BE2C (cell line): ENCODE measurements around the gene TIMM50.

Experiments
- DNase-seq: peaks from one replicate; pipeline ENCODE4 v3.0.0-alpha.2; 2020
- H3K27me3 ChIP-seq: fragments of 250-450 bp; sonication (Bioruptor Pico); 2 replicates; pipeline ENCODE4 v1.5.1; 2020; ENCODE audit warnings: mild to moderate bottlenecking
- H3K36me3 ChIP-seq: fragments of 250-450 bp; sonication (Bioruptor Pico); 2 replicates; pipeline ENCODE4 v1.5.1; 2020; ENCODE audit warnings: mild to moderate bottlenecking
- H3K4me1 ChIP-seq: fragments of 250-450 bp; sonication (Bioruptor Pico); 2 replicates; pipeline ENCODE4 v1.5.1; 2020
- H3K4me3 ChIP-seq: 2 replicates; pipeline ENCODE4 v1.5.1; 2011; ENCODE audit warnings: low read depth, low read length
- H3K9me3 ChIP-seq: fragments of 250-450 bp; sonication (Bioruptor Pico); 2 replicates; pipeline ENCODE4 v1.5.1; 2020
- TF ChIP-seq, protein P1 (sequence below): IDR thresholded peaks from 2 replicates; pipeline ENCODE4 v1.5.1; 2012; ENCODE audit warnings: mild to moderate bottlenecking, low read depth, low read length

TIMM50 gene

DNA sequence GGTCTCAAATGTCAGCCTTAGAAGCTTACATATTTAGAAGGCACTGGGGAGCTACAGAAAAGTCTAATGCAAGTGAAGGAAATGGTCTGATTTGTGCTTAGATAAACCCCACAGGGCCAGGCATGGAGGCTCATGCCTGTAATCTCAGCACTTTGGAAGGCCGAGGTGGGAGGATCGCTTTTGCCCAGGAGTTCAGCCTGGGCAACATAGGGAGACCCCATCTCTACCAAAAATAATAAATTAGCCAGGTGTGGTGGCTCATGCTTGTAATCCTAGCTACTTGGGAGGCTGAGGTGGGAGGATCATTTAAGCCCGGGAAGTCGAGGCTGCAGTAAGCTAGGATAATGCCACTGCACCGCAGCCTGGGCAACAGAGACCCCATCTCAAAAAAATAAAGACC is 15.4 kb downstream of the TIMM50 start:
- TF ChIP-seq, protein P1, sequence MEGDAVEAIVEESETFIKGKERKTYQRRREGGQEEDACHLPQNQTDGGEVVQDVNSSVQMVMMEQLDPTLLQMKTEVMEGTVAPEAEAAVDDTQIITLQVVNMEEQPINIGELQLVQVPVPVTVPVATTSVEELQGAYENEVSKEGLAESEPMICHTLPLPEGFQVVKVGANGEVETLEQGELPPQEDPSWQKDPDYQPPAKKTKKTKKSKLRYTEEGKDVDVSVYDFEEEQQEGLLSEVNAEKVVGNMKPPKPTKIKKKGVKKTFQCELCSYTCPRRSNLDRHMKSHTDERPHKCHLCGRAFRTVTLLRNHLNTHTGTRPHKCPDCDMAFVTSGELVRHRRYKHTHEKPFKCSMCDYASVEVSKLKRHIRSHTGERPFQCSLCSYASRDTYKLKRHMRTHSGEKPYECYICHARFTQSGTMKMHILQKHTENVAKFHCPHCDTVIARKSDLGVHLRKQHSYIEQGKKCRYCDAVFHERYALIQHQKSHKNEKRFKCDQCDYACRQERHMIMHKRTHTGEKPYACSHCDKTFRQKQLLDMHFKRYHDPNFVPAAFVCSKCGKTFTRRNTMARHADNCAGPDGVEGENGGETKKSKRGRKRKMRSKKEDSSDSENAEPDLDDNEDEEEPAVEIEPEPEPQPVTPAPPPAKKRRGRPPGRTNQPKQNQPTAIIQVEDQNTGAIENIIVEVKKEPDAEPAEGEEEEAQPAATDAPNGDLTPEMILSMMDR = no peak
- Histone ChIP-seq H3K4me1 (0 out of 2 replicates have a peak, but pooled peaks cover 5% of the 10 kb centered on the region), H3K9me3 (no peaks in the 10 kb centered on the region), H3K27me3 (no peaks in the 10 kb centered on the region), H3K36me3 (peaks cover 9% of the 10 kb centered on the region), H3K4me3 (no peak overlapping the region)
- DNase-seq = no peak

DNA sequence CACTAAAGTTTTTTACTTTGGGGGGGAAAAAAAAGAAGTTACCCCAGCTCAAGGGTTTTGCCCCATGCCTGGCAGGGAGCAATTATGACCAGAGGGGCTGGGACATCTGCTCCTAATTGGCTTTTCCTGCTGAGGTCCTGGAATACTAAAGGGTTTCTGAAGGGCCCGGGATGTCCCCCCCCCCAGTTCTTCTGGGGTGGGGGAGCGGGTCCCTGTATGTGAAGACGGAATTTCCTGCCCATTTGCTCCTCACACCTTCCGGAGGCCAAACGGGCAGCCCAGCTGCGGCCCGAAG is 17.0 kb downstream of the TIMM50 start:
- H3K4me3 ChIP-seq = peak overlapping the region; percentile 76

DNA sequence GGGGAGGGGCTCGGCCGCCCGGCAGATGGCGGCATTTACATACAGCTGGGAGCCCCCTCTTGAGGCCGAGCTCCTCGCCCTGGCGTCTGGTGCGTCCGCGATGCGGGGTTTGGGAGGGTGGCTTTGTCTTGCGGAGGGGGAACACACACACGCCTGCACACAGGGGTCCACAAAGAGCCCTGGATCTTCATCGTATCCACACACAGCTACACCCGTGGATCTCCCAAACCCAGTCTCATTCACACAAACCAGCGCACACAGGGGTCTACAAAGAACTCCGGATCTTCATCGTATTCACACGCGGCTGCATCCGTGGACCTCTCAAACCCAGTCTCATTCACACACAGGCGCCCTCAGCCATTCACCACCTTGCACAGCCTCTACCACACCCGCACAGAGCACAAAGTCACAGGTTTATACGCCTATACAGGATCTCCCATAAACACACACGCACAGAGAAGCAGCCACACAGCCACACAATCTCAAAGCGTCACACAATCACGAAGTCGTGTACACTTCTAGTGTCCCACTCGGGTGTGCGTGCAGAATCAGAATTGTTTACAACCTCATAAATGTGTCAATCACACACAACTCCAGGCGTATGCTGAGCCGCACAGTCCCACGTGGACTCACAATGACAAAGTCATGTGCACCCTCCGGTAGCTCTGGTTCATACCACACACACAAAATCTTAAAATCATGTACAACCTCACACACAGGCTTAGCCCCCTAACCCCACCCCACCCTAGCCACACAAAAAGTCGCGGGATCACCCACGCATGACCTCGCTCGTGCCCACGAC is 17.6 kb downstream of the TIMM50 start:
- H3K9me3 ChIP-seq = no peaks in the 10 kb centered on the region
- peak overlapping the region; percentile 76 for H3K4me3 ChIP-seq
- H3K36me3 ChIP-seq = peaks cover 8% of the 10 kb centered on the region
- no peaks in the 10 kb centered on the region for H3K27me3 ChIP-seq
- TF ChIP-seq, protein P1 = peak; percentile 46
- DNase-seq = peak; percentile 93
- 0 out of 2 replicates have a peak, but pooled peaks cover 5% of the 10 kb centered on the region for H3K4me1 ChIP-seq

More for the DNA sequence above, 17.0 kb downstream of the TIMM50 start:
- Histone ChIP-seq H3K9me3 (no peaks in the 10 kb centered on the region), H3K4me1 (0 out of 2 replicates have a peak, but pooled peaks cover 5% of the 10 kb centered on the region), H3K36me3 (peaks cover 8% of the 10 kb centered on the region), H3K27me3 (no peaks in the 10 kb centered on the region)
- DNase-seq = no peak
- TF ChIP-seq, protein P1 = no peak

DNA sequence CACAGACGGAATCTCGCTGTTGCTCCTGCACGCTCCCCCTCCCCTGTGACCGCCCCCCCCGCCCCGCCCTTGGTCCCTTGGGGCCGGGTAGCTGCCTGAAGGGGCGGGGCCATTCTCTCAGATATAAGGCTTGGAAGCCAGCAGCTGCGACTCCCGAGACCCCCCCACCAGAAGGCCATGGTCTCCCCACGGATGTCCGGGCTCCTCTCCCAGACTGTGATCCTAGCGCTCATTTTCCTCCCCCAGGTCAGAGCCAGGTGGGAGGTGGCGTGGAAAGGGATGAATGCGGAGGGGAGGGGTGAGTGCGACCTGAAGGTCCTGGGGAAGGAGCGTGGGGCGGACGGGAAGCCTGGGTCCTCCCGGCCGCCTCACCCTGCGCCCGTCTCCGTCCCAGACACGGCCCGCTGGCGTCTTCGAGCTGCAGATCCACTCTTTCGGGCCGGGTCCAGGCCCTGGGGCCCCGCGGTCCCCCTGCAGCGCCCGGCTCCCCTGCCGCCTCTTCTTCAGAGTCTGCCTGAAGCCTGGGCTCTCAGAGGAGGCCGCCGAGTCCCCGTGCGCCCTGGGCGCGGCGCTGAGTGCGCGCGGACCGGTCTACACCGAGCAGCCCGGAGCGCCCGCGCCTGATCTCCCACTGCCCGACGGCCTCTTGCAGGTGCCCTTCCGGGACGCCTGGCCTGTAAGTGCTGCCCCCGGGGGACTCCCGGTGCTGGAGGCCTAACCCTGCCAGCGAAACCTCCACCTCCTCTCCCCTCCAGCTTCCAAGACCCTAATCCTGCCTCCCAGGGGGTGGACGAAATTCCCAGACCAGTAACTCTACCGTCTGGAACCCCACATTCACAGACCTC is 18.4 kb downstream of the TIMM50 start, which contains the start of gene DLL3:
DLL3 (plus strand) TSS at position 150 of the 845 bp plus-strand sequence; CDS start at position 178, 28 bp downstream.
- Histone ChIP-seq H3K4me1 (0 out of 2 replicates have a peak, but pooled peaks cover 5% of the 10 kb centered on the region), H3K9me3 (no peaks in the 10 kb centered on the region), H3K36me3 (peaks cover 8% of the 10 kb centered on the region), H3K4me3 (peak within 1 kb of the TSS; percentile 76), H3K27me3 (no peaks in the 10 kb centered on the region)
- TF ChIP-seq, protein P1 = no peak
- DNase-seq = peak; percentile 89

DNA sequence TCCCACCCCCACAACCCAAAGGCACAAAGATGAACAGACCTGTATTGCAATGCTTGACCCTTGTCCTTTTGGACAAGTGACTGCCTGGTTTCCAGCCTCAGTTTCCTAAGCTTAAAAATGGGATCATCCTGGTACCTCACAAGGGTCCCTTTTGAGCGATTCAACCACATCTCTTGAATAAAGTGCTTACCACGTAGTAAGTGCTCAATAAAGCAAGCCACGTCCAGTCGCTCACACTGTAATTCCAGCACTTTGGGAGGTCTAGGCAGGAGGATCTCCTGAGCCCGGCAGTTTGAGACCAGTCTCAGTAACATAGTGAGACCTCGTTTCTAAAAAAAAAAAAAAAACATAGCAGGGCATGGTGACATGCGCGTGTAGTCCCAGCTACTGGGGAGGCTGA is 19.3 kb downstream of the TIMM50 start:
- Histone ChIP-seq H3K4me1 (0 out of 2 replicates have a peak, but pooled peaks cover 5% of the 10 kb centered on the region), H3K36me3 (peaks cover 8% of the 10 kb centered on the region), H3K27me3 (no peaks in the 10 kb centered on the region), H3K9me3 (no peaks in the 10 kb centered on the region), H3K4me3 (peak overlapping the region; percentile 76)
- TF ChIP-seq, protein P1 = no peak
- no peak for DNase-seq
